HCT116 (cell line): ENCODE results near the gene UXS1. TPM values are rescaled to one million over a fixed set of nuclear protein-coding genes. Genes with fewer than 3 reads are reported as not detected.

Experiments
- ATAC-seq: fragments of 200-7000 bp; cut with Tn5 transposase; 2 replicates; pipeline ENCODE4 v1.9.1; 2020; ENCODE audit warnings: mild to moderate bottlenecking, moderate library complexity
- BruUV-seq: library from RNA; stranded (reverse); fragments of 400-500 nt; replicated peaks from 2 replicates; lab custom pipeline; 2021; lab: Mats Ljungman, UMichigan
- CTCF ChIA-PET: fragments of 300-600 bp; sonication (Branson Sonifier 250); formaldehyde crosslinking; loops from one replicate; lab custom pipeline; 2021; ENCODE audit warnings: antibody characterized with exemption; lab: Charles Lee
- POLR2A ChIA-PET: fragments of 300-600, 350-600 bp; sonication (Branson Sonifier 250); formaldehyde crosslinking; loops from one replicate; lab custom pipeline; 2021; ENCODE audit warnings: antibody characterized with exemption; lab: Charles Lee
- RAD21 ChIA-PET, 2 experiments: fragments of 300-600 bp; sonication (Branson Sonifier 250); formaldehyde crosslinking; loops; one replicate each; lab custom pipeline; 2023; ENCODE audit warnings: low total read pairs in 2 of 2; ENCODE audit not compliant: uncharacterized antibody in 2 of 2, unreplicated experiment in 2 of 2, low non-redundant PET in 1 of 2; lab: Charles Lee
- DNase-seq: peaks from one replicate; pipeline ENCODE4 v3.0.0-alpha.2; 2010; ENCODE audit warnings: low read depth, low spot score
- H2AFZ ChIP-seq: fragments of 200-600 bp; shearing (Covaris generic), sonication (generic); 2 replicates; pipeline ENCODE4 v1.6.1; 2017; ENCODE audit warnings: low read depth, mixed run types, mixed read lengths, antibody characterized with exemption, low read length; ENCODE audit not compliant: poor library complexity, severe bottlenecking
- H3K27ac ChIP-seq: 2 replicates; pipeline ENCODE4 v1.5.1; 2012; ENCODE audit warnings: low read depth, low read length
- H3K27me3 ChIP-seq: fragments of 200-600 bp; sonication (generic); 2 replicates; pipeline ENCODE4 v1.6.1; 2016; ENCODE audit warnings: mixed run types, low read length, mixed read lengths; ENCODE audit not compliant: insufficient read depth
- H3K36me3 ChIP-seq, 2 experiments: fragments of 200-500 bp in 1 of 2; fragments of 200-600 bp in 1 of 2; sonication (Bioruptor generic) in 1 of 2; sonication (generic) in 1 of 2; 2 replicates each; pipeline versions ENCODE4 v1.5.1 to v1.6.1; 2014 to 2016; ENCODE audit warnings: low read length in 2 of 2, inconsistent platforms in 1 of 2, mixed read lengths in 1 of 2, mixed run types in 1 of 2; ENCODE audit not compliant: insufficient read depth in 2 of 2, control insufficient read depth in 1 of 2
- H3K4me1 ChIP-seq, 2 experiments: fragments of 200-600 bp in 1 of 2; sonication (generic) in 1 of 2; 2 replicates each; pipeline versions ENCODE4 v1.5.1 to v1.6.1; 2012 to 2017; ENCODE audit warnings: low read length in 2 of 2, inconsistent platforms in 1 of 2, mild to moderate bottlenecking in 1 of 2, mixed read lengths in 1 of 2, mixed run types in 1 of 2, moderate library complexity in 1 of 2; ENCODE audit not compliant: insufficient read depth in 2 of 2, control insufficient read depth in 1 of 2
- H3K4me2 ChIP-seq: fragments of 200-600 bp; sonication (generic); 2 replicates; pipeline ENCODE4 v1.6.1; 2017; ENCODE audit warnings: mixed run types, low read length, mixed read lengths
- H3K4me3 ChIP-seq, 2 experiments: fragments of 200-600 bp in 1 of 2; sonication (generic) in 1 of 2; replicated peaks in 1 of 2; 2 replicates each; pipeline ENCODE4 v1.5.1; 2011 to 2016; ENCODE audit warnings: low read length in 2 of 2, control low read depth in 1 of 2, low read depth in 1 of 2, mild to moderate bottlenecking in 1 of 2, mixed read lengths in 1 of 2, mixed run types in 1 of 2
- H3K79me2 ChIP-seq: fragments of 200-600 bp; sonication (generic); 2 replicates; pipeline ENCODE4 v1.6.1; 2017; ENCODE audit warnings: mild to moderate bottlenecking, mixed run types, low read length, moderate library complexity, mixed read lengths; ENCODE audit not compliant: insufficient read depth
- H3K9ac ChIP-seq: fragments of 200-600 bp; sonication (generic); 2 replicates; pipeline ENCODE4 v1.6.1; 2016; ENCODE audit warnings: low read length, mixed read lengths
- H3K9me2 ChIP-seq: fragments of 200-600 bp; sonication (generic), shearing (Covaris generic); 2 replicates; pipeline ENCODE4 v1.6.1; 2017; ENCODE audit warnings: mixed run types, mild to moderate bottlenecking, moderate library complexity; ENCODE audit not compliant: insufficient read depth
- H3K9me3 ChIP-seq, 2 experiments: fragments of 200-500 bp in 1 of 2; fragments of 200-600 bp in 1 of 2; sonication (Bioruptor generic) in 1 of 2; sonication (generic) in 1 of 2; 2 replicates each; pipeline ENCODE4 v1.6.1; 2014 to 2017; ENCODE audit warnings: low read length in 2 of 2, mixed read lengths in 2 of 2, inconsistent platforms in 1 of 2, low read depth in 1 of 2, mild to moderate bottlenecking in 1 of 2, mixed run types in 1 of 2, moderate library complexity in 1 of 2; ENCODE audit not compliant: control insufficient read depth in 1 of 2, insufficient read depth in 1 of 2
- H4K20me1 ChIP-seq: fragments of 200-600 bp; sonication (generic), shearing (Covaris generic); 2 replicates; pipeline ENCODE4 v1.6.1; 2017; ENCODE audit warnings: mixed run types, mild to moderate bottlenecking, moderate library complexity; ENCODE audit not compliant: insufficient read depth
- CEBPB ChIP-seq: IDR thresholded peaks from 2 replicates; pipeline ENCODE4 v1.6.1; 2012; ENCODE audit warnings: low read depth
- CTCF ChIP-seq, 3 experiments: fragments of 200-600 bp in 1 of 3; sonication (generic) in 1 of 3; IDR thresholded peaks in 2 of 3; conservative IDR thresholded peaks in 1 of 3; 2 replicates each; pipeline ENCODE4 v1.5.1; 2012 to 2017; ENCODE audit warnings: low read depth in 2 of 3, low read length in 2 of 3, antibody characterized with exemption in 1 of 3, borderline replicate concordance in 1 of 3, control low read depth in 1 of 3, mild to moderate bottlenecking in 1 of 3, mixed read lengths in 1 of 3, mixed run types in 1 of 3, moderate library complexity in 1 of 3; ENCODE audit not compliant: insufficient read depth in 1 of 3
- EGR1 ChIP-seq: IDR thresholded peaks from 2 replicates; pipeline ENCODE4 v1.6.1; 2012; ENCODE audit warnings: low read depth
- ELF1 ChIP-seq: IDR thresholded peaks from 2 replicates; pipeline ENCODE4 v1.6.1; 2012; ENCODE audit warnings: low read depth, borderline replicate concordance
- EZH2 ChIP-seq: fragments of 200-600 bp; sonication (generic); IDR thresholded peaks from 2 replicates; pipeline ENCODE4 v1.6.1; 2017; ENCODE audit warnings: antibody characterized with exemption, mixed run types
- FOSL1 ChIP-seq: IDR thresholded peaks from 2 replicates; pipeline ENCODE4 v1.6.1; 2012; ENCODE audit warnings: low read depth
- JUND ChIP-seq: IDR thresholded peaks from 2 replicates; pipeline ENCODE4 v1.6.1; 2012
- MAX ChIP-seq: IDR thresholded peaks from 2 replicates; pipeline ENCODE4 v1.6.1; 2012
- POLR2A ChIP-seq: IDR thresholded peaks from 2 replicates; pipeline ENCODE4 v1.7.0; 2011; ENCODE audit warnings: borderline replicate concordance; ENCODE audit not compliant: insufficient read depth, insufficient read length; ENCODE audit errors: extremely low read depth
- POLR2AphosphoS5 ChIP-seq: IDR thresholded peaks from 2 replicates; pipeline ENCODE4 v1.6.1; 2011; ENCODE audit warnings: mild to moderate bottlenecking, low read depth, low read length, moderate library complexity
- SRF ChIP-seq: IDR thresholded peaks from 2 replicates; pipeline ENCODE4 v1.6.1; 2012; ENCODE audit warnings: low read depth
- YY1 ChIP-seq: IDR thresholded peaks from 2 replicates; pipeline ENCODE4 v1.6.1; 2011; ENCODE audit warnings: low read length, low read depth, moderate library complexity, mild to moderate bottlenecking; ENCODE audit not compliant: insufficient replicate concordance; ENCODE audit errors: extremely low read depth
- ZFX ChIP-seq: fragments of 450-650 bp; IDR thresholded peaks from 2 replicates; pipeline ENCODE4 v1.6.1; 2017
- intact Hi-C: fragments of 100-400 bp; cut with micrococcal nuclease; formaldehyde crosslinking; loops from 2 replicates; pipeline ENCODE4 v1.10.0; 2022
- total RNA-seq: library from RNA; stranded (reverse); gene quantifications from one replicate; pipeline ENCODE4 v1.2.1, GENCODE V29; 2021; ENCODE audit not compliant: unreplicated experiment

The UXS1 gene
- total RNA-seq, 1 experiment from 2014 or later: 45.7 TPM

GRCh38 chr2:106187273-106187891 is 6.7 kb downstream of the UXS1 start:
- Histone ChIP-seq H3K79me2 (peaks cover 92% of the 10 kb centered on the region), H3K4me3 (no peak overlapping the region), H2AFZ (no peak overlapping the region), H3K4me2 (no peak overlapping the region), H4K20me1 (no peaks in the 10 kb centered on the region), H3K9me2 (no peaks in the 10 kb centered on the region), H3K9ac (no peak overlapping the region), H3K4me1 (peaks cover 0 to under 1% of the 10 kb centered on the region in 2 experiments; a peak in 1 of 4 replicates), H3K27ac (no peak overlapping the region)
- CTCF ChIA-PET: no interaction called here
- RAD21 ChIA-PET: no interaction called here
- no TSS peak for BruUV-seq
- intact Hi-C loops: no loop called here
- no peak for DNase-seq
- POLR2A ChIA-PET: no interaction called here
- TF ChIP-seq POLR2A (no peak), CTCF (IDR thresholded peaks at IDR 0.05 in 2 of 3, conservative IDR thresholded peaks at IDR 0.05 in 1 of 3; ENCODE audit: borderline replicate concordance in 1 of 3, insufficient read depth in 1 of 3, low read depth in 2 of 3, low read length in 2 of 3) (no peak), ZFX (no peak), YY1 (no peak)
- TF ChIP-seq, all 23 proteins: peak for 0
- Histone ChIP-seq H3K27me3 (no peaks in the 10 kb centered on the region), H3K36me3 (no peaks in the 10 kb centered on the region), H3K9me3 (no peaks in the 10 kb centered on the region)
- no peak for ATAC-seq

GRCh38 chr2:106185475-106186184 is 8.5 kb downstream of the UXS1 start:
- no TSS peak for BruUV-seq
- no peaks in the 10 kb centered on the region for H3K36me3 ChIP-seq
- H3K4me1 ChIP-seq: no peaks in the 10 kb centered on the region
- H3K4me2 ChIP-seq: no peak overlapping the region
- H3K9me2 ChIP-seq: no peaks in the 10 kb centered on the region
- H2AFZ ChIP-seq: no peak overlapping the region
- intact Hi-C loops: no loop called here
- no peak overlapping the region for H3K9ac ChIP-seq
- ChIA-PET POLR2A (no interaction called here), RAD21 (no interaction called here), CTCF (no interaction called here)
- no peaks in the 10 kb centered on the region for H3K9me3 ChIP-seq
- no peaks in the 10 kb centered on the region for H3K27me3 ChIP-seq
- DNase-seq: no peak
- H3K79me2 ChIP-seq: peaks cover 92% of the 10 kb centered on the region
- H4K20me1 ChIP-seq: no peaks in the 10 kb centered on the region
- ATAC-seq: no peak
- H3K4me3 ChIP-seq: no peak overlapping the region
- no peak overlapping the region for H3K27ac ChIP-seq
- no peak for TF ChIP-seq POLR2AphosphoS5
- no peak for TF ChIP-seq EGR1
- no peak for TF ChIP-seq JUND
- no peak for TF ChIP-seq ZFX
- TF ChIP-seq SRF: no peak
- no peak for TF ChIP-seq EZH2
- no peak for TF ChIP-seq MAX
- TF ChIP-seq ELF1: no peak
- TF ChIP-seq FOSL1: no peak
- no peak for TF ChIP-seq POLR2A
- no peak for TF ChIP-seq CEBPB
